Measurements from ENCODE around the gene PIK3C3. TPM values are rescaled to one million over a fixed set of nuclear protein-coding genes. Genes with fewer than 3 reads are reported as not detected.

PIK3C3 gene
- total and polyA plus RNA-seq, 2 of the 8 experiments (the other 6 are each of a cell fraction or from before 2014, with no cell fraction given): 15.3 to 47.4 TPM

GRCh38 chr18:42087876-42088275, 132.8 kb downstream of the PIK3C3 start:
- no peak overlapping the region for H3K9ac ChIP-seq (replicated peaks in 1 of 4; ENCODE audit: extremely low read depth in 1 of 4, low read depth in 3 of 4, low read length in 3 of 4)
- H3K23me2 ChIP-seq (ENCODE audit: low read depth, low read length): no peaks in the 10 kb centered on the region
- H3K4ac ChIP-seq (replicated peaks; ENCODE audit: insufficient read length, low read depth, low read length): no peak overlapping the region
- no peak overlapping the region for H4K5ac ChIP-seq (ENCODE audit: insufficient read length, low read depth, low read length)
- no peak overlapping the region for H3K23ac ChIP-seq (ENCODE audit: insufficient read length)
- DNase-seq (ENCODE audit: low read depth in 1 of 2, low spot score in 2 of 2) (no peak), FAIRE-seq (no peak)
- H3K14ac ChIP-seq (ENCODE audit: insufficient read length): no peak overlapping the region
- H2BK12ac ChIP-seq (ENCODE audit: low read depth, low read length): no peak overlapping the region
- no peak overlapping the region for H2AK5ac ChIP-seq (ENCODE audit: low read depth, low read length)
- no peak overlapping the region for H2AFZ ChIP-seq (ENCODE audit: low read length)
- no peak overlapping the region for H4K91ac ChIP-seq (replicated peaks; ENCODE audit: insufficient read length, low read length)
- H2BK15ac ChIP-seq (ENCODE audit: low read length): no peak overlapping the region
- H3K79me1 ChIP-seq (ENCODE audit: low read depth, low read length): no peaks in the 10 kb centered on the region
- no peak overlapping the region for H3K4me2 ChIP-seq (ENCODE audit: insufficient read depth in 1 of 2, low read depth in 2 of 2, low read length in 2 of 2)
- no peaks in the 10 kb centered on the region for H4K20me1 ChIP-seq (replicated peaks in 1 of 2; ENCODE audit: control insufficient read depth in 1 of 2, insufficient read depth in 2 of 2, low read length in 2 of 2)
- no peak overlapping the region for H4K8ac ChIP-seq (ENCODE audit: extremely low read depth, insufficient read depth, low read length)
- H2BK20ac ChIP-seq (ENCODE audit: low read length): no peak overlapping the region
- POLR2A ChIA-PET (ENCODE audit: partially characterized antibody): no interaction called here
- no peaks in the 10 kb centered on the region for H3K36me3 ChIP-seq (ENCODE audit: control insufficient read depth in 2 of 4, insufficient read depth in 4 of 4, low read length in 3 of 4)
- H3K18ac ChIP-seq (ENCODE audit: extremely low read depth, low read length): no peak overlapping the region
- H3K56ac ChIP-seq (replicated peaks; ENCODE audit: insufficient read length, low read depth, low read length): no peak overlapping the region
- no peaks in the 10 kb centered on the region for H3K79me2 ChIP-seq (ENCODE audit: control insufficient read depth in 1 of 2, insufficient read depth in 2 of 2, low read length in 2 of 2)
- H2BK120ac ChIP-seq (replicated peaks; ENCODE audit: low read depth, low read length): no peak overlapping the region
- H3K27ac ChIP-seq (ENCODE audit: low read depth, low read length): no peak overlapping the region
- CTCF ChIA-PET (ENCODE audit: partially characterized antibody): interaction anchor here (1.0 kb wide), 1 partner anchor 11 kb away, joined by 3 read pairs; no protein-coding TSS in a partner anchor
- no peaks in the 10 kb centered on the region for H3K4me1 ChIP-seq (replicated peaks in 1 of 4; ENCODE audit: control insufficient read depth in 3 of 4, insufficient read depth in 4 of 4, low read length in 3 of 4)
- no peak overlapping the region for H3K4me3 ChIP-seq (ENCODE audit: extremely low read depth in 1 of 4, insufficient read depth in 2 of 4, low read depth in 3 of 4, low read length in 4 of 4)
- WGBS, 2 experiments (ENCODE audit: extremely low coverage in 1 of 2, insufficient coverage in 1 of 2, insufficient read length in 1 of 2, insufficient replicate concordance in 2 of 2, low coverage in 1 of 2, low lambda C conversion rate in 2 of 2, missing lambda C conversion rate in 1 of 2): 88% methylated on average over 4 of the region's 4 CpGs; no CpG with 5 or more reads in 1 of the 2 experiments
- no peak overlapping the region for H2BK5ac ChIP-seq (ENCODE audit: low read depth, low read length)
- H3K27me3 ChIP-seq (replicated peaks in 1 of 4; ENCODE audit: control insufficient read depth in 3 of 4, extremely low read depth in 1 of 4, insufficient read depth in 3 of 4, low read length in 3 of 4): peaks cover 0 to 1% (median 0%) of the 10 kb centered on the region in 4 experiments; a peak in 1 of 7 replicates
- H3K9me3 ChIP-seq (ENCODE audit: insufficient read depth in 2 of 2, low read depth in 1 of 2, low read length in 1 of 2): no peaks in the 10 kb centered on the region
- no peak for TF ChIP-seq E2F6 (IDR thresholded peaks at IDR 0.05)
- no peak for TF ChIP-seq KDM1A (IDR thresholded peaks at IDR 0.05; ENCODE audit: borderline replicate concordance, low read length)
- no peak for TF ChIP-seq SRF (IDR thresholded peaks at IDR 0.05; ENCODE audit: low read depth, low read length)
- no peak for TF ChIP-seq SP2 (IDR thresholded peaks at IDR 0.05; ENCODE audit: low read length)
- no peak for TF ChIP-seq CTCF (IDR thresholded peaks at IDR 0.05; ENCODE audit: control extremely low read depth in 1 of 3, insufficient read depth in 1 of 3, low read depth in 1 of 3, low read length in 3 of 3)
- no peak for TF ChIP-seq SP1 (IDR thresholded peaks at IDR 0.05; ENCODE audit: low read depth, low read length)
- no peak for TF ChIP-seq JUN (IDR thresholded peaks at IDR 0.05; ENCODE audit: low read depth, low read length)
- no peak for TF ChIP-seq EZH2 (IDR thresholded peaks at IDR 0.05; ENCODE audit: low read depth, low read length, severe bottlenecking)
- no peak for TF ChIP-seq GTF2F1 (IDR thresholded peaks at IDR 0.05; ENCODE audit: borderline replicate concordance, low read depth, low read length)
- no peak for TF ChIP-seq EP300 (IDR thresholded peaks at IDR 0.05; ENCODE audit: borderline replicate concordance in 1 of 2, low read depth in 2 of 2, low read length in 2 of 2)
- no peak for TF ChIP-seq HDAC6 (IDR thresholded peaks at IDR 0.05; ENCODE audit: low read depth, low read length)
